HG03175 (cell line): ENCODE measurements around the gene CD1C.
"Not testable (repeated sequence)": the region's sequence is repeated elsewhere in the genome, so short reads cannot be mapped to it uniquely, and the experiment has no call there.

Source experiments
- ATAC-seq: cut with Tn5 transposase; IDR thresholded peaks from one replicate; pipeline ENCODE4 v1.9.1; 2021; ENCODE audit warnings: mild to moderate bottlenecking, moderate library complexity; ENCODE audit not compliant: unreplicated experiment

Gene CD1C

GRCh38 chr1:158328426-158328825 is 38.7 kb downstream of the CD1C start:
- ATAC-seq, result no peak

DNA sequence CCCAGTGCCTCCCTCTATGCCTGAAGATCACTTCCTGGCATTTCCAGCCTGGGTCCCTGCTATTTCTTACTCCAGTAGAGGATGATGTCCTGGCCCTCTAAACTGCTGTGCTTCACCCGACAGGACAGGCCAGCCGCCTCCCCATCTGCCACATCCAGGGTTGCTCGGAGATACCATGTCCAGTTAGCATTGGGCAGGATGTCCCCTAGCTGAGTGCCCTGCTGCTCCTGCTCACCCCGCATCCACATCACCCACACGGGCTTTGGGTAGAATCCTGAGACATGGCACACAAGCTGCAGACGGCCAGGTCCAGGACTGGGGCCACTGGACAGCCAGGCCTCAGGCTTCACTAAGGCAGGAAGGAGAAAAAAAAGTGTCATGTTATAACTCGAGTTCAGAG is 39.6 kb downstream of the CD1C start:
- no peak for ATAC-seq

DNA sequence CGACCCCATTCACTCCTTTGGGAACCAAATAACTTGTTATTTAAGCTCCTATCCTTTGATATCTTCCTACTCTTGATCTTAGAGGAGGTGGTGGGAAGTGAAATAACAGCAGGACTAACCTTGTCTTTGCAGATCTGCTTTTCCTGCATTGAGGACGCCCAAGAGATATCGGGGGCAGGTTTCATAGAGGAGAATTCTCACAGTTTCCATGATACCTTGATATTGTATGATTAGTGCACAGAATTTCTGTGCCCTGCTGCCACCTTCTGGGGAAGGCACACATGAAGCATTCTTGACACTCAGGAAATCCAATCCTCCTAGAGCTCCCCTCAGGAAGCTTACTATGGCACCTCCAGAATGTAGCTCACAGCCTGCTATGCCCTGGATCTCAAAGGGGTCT is 40.0 kb downstream of the CD1C start:
- no peak for ATAC-seq

DNA sequence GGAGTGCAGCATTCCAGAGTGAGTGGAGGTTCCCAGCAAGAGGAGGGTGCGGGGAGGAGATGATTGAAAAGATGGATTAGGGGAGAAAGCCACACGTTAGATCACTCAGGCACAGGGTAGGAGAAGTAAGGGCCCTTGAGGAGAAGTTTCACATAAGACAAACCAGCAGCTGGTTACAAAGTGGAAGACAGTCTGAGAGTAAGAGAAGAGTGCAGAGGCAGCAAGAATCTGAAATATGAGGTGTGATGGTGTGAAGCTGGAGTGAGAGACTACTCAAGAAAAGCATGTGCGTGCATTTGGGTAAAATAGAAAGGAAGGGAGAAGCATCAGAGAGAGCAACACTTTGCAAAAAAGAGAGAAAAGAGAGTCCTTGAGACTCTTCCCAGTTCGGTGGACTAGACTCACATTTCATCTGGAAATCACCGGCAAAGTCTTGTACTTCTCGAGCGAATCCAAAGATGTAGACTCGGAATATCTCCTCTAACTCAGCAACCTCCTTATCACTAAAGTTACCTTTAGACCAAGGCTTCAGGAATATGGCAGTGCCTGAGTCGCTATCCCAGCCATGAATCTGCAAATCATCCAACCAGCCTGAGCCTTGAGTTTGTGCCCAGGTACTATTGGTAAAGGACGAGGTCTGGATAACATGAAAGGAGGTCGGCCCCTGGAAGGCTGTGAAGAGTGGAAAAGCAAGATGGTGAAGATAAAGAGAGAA is 40.8 kb downstream of the CD1C start:
- ATAC-seq, result no peak

DNA sequence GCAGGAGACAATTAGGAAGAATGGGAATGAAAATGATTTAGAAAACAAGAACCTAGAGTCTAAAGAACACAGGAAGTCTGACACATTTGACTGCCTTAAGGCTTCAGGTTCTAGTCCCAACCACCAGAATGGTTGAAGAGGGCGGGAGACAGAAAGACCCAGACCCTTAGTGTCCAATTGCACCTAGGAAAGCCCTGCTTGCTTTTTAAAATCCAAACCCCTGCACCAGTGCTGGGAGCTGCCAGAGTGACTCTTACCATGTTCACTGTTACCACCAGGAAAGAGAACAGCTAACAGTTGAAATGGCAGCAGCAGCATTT is 41.3 kb downstream of the CD1C start:
- no peak for ATAC-seq

GRCh38 chr1:158331481-158332150 is 41.9 kb downstream of the CD1C start, which contains the start of gene CD1B:
Gene CD1B (minus strand): TSS chr1:158331531. CDS start chr1:158331423, 108 bp downstream.
- ATAC-seq, result no peak

GRCh38 chr1:158333405-158334155 is 43.9 kb downstream of the CD1C start:
- no peak for ATAC-seq

DNA sequence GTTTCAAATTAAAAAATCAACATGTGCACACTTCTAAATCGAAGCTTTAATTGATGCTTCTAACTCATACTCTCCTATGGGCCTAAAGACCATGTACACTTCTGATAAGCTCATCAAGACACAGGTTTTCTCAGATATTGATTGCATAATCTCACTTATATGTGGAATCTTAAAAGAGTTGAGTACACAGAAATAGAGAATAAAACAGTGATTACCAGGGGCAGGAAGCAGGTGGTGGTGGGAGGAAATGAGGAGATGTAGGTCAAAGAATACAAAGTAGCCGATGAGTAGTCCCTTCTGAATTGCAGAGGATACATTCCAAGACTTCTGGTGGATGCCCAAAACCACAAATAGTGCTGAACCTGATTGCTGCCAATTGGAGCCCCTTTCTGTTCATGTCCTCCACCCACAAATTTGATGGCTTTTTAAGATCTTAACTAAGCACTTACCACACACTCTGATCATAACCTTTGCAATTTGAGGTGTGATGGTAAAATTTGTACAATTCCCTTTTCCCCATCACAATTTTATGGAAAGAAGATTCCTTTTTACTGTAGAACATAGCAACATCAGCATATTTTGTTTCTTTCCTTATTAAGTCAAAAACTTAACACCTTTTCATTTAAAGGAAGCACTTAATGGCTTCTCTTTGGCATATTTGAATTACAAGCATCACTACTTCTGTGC is 44.9 kb downstream of the CD1C start:
- ATAC-seq, result no peak

DNA sequence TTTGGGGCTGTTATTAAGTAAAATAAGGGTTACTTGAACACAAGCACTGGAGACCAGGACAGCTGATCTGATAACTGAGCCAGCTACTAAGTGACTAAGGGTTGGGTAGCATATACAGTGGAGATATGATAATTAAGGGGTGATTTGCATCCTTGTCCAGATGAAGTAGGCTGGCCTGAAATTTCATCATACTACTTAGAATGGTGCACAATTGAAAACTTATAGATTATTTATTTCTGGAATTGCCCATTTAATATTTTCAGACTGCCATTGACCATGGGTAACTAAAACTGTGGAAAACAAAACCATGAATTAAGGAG is 45.5 kb downstream of the CD1C start:
- ATAC-seq, result no peak

DNA sequence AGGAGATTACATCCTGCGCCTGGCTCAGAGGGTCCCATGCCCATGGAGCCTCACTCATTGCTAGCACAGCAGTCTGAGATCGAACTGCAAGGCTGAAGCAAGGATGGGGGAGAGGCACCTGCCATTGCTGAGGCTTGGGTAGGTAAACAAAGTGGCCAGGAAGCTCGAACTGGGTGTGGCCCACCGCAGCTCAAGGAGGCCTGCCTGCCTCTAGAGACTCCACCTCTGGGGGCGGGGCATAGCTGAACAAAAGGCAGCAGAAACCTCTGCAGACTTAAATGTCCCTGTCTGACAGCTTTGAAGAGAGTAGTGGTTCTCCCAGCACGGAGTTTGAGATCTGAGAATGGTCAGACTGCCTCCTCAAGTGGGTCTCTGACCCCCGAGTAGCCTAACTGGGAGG is 46.7 kb downstream of the CD1C start:
- not testable (repeated sequence) for ATAC-seq
